Measurements from ENCODE around the gene GLDN.

Gene GLDN

DNA sequence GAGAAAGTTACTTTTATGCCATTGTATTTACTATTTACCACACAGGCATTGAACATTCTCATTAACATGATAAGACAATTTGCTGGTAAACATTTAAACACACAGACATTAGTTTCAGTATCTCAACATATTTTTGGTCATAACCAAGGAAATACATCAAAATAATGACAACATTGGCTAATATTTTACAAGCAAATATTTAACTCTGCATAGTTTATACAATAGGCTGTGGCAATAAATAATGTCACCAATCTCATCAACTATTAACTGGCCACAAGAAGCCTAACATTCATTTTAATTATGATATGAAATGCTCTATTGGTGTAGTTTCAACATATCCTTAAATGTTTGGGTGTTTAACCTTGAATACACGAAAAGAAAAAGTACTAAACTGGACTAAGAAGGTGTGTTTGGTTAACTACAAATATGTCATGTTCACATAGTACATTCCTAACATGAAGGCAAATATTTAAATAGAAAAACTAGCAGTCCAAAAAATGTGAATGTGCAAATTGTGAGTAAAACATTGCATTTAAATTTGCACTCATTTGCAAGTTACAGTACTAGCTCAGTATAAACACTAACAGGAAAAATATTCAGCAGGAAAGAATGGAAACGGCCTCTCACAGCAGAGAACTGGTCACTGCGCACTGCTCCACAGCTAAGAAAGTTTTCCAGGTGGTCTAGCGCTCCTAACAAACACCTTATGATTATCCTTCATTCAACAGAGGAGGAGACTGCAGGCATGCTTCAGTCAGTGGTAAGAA lies 106.6 kb downstream of the GLDN start:
- H3K4me3 ChIP-seq (ENCODE audit: low read length) = no peak overlapping the region
- TF ChIP-seq, protein P1, sequence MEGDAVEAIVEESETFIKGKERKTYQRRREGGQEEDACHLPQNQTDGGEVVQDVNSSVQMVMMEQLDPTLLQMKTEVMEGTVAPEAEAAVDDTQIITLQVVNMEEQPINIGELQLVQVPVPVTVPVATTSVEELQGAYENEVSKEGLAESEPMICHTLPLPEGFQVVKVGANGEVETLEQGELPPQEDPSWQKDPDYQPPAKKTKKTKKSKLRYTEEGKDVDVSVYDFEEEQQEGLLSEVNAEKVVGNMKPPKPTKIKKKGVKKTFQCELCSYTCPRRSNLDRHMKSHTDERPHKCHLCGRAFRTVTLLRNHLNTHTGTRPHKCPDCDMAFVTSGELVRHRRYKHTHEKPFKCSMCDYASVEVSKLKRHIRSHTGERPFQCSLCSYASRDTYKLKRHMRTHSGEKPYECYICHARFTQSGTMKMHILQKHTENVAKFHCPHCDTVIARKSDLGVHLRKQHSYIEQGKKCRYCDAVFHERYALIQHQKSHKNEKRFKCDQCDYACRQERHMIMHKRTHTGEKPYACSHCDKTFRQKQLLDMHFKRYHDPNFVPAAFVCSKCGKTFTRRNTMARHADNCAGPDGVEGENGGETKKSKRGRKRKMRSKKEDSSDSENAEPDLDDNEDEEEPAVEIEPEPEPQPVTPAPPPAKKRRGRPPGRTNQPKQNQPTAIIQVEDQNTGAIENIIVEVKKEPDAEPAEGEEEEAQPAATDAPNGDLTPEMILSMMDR (IDR thresholded peaks at IDR 0.05; ENCODE audit: insufficient read depth, low read depth, low read length, missing control alignments) = no peak
- no peak for DNase-seq (ENCODE audit: low read depth)

DNA sequence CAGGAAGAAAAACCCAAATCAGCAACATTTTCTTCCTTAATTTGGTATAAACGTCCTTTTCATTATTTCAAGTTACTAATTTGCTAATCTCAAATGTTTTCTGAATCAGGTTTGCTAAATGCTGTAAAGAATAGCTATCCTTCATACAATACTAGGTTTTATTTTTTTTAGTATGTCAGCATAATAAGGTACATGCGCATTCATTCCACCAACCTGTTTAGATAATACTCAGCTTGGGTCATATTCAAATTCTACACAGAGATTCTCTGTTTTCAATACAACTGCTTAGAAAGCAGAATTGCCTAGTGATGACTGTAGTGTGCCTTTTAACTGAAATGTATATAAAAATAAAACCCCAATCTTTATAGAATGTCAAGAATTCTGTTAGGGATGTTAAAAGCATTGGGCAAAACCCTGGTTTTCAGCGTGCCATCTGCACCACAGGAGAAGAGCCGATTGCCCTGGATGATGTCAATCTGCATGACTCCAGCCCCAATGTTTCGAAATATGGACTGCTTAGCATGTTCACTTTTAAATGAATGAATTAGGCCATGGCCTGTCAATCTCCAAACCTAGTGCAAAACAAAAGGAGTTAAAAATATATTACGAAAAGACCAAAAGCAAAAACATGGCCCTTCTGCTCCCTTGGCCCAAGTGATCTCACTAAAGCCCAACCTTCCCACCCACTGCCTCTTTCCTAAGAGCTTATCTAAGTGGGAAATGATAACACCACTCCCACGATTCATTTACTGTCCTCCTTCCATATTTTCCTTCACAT lies 107.4 kb downstream of the GLDN start:
- no peak overlapping the region for H3K4me3 ChIP-seq (ENCODE audit: low read length)
- TF ChIP-seq, protein P1 (IDR thresholded peaks at IDR 0.05; ENCODE audit: insufficient read depth, low read depth, low read length, missing control alignments) = no peak
- peak; percentile 59 for DNase-seq (ENCODE audit: low read depth)

DNA sequence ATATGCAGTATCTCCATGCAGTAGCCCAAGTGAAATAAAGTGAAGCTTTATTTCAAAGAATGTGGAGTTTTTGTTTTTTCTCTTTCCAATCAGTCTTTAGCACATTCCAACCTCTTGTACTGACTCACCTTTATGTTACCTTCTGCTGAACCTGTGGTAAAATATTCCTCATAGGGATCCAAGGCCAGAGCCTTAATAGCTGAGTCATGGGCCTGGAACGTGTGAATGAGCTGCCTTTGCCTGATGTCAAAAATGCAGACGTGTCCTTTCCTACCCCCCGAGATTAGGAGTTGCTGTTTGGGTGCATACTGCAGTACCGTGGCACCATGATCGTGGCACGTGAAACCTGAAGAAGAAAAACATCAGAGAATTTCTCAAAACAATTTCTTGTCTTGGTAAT lies 108.5 kb downstream of the GLDN start:
- H3K4me3 ChIP-seq (ENCODE audit: low read length) = no peak overlapping the region
- peak; percentile 92 for DNase-seq (ENCODE audit: low read depth)
- TF ChIP-seq, protein P1 (IDR thresholded peaks at IDR 0.05; ENCODE audit: insufficient read depth, low read depth, low read length, missing control alignments) = no peak
